Measurements from ENCODE around the gene RFWD3.

Gene RFWD3

DNA sequence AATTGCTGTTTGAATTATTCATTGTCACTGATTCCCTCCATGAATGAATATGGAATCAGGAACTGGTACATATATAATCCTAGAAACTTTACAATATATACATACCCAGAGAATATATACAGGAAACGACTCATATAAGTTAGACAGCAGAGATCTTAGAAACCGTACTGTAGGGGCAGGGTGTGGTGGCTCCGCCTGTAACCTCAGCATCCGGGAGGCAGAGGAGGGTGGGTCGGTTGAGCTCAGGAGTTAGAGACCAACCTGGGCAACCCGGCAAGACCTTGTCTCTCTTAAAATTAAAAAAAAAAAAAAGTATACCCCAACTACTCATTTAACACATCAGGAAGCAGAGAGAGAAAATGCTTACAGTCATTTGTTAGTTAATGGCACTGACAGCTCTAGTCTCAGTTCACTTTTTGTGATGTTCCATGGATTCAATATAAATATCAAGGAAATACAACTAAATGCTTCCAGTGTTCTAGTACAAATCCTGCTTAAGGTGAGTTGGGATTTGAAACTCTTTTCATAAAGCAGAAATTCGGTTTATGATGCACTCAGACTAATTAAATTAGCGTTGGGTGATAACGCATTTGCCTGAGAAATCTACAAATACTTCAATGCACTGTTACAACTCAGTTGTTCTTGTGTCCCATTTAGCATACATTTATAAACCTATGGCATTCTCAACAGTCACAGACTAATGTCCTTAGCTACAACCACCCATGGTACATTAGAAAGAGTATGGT, 65.4 kb downstream of the RFWD3 start:
- Histone ChIP-seq H3K9me3 (no peaks in the 10 kb centered on the region), H3K27me3 (no peaks in the 10 kb centered on the region), H3K4me1 (peaks cover 7% of the 10 kb centered on the region), H3K4me3 (ENCODE audit: low read depth, low read length) (no peak overlapping the region), H3K36me3 (peaks cover 2% of the 10 kb centered on the region; the same call in 1 of the 2 replicates)
- no peak for TF ChIP-seq CTCF (IDR thresholded peaks at IDR 0.05; ENCODE audit: low read depth, low read length)
- DNase-seq = no peak

DNA sequence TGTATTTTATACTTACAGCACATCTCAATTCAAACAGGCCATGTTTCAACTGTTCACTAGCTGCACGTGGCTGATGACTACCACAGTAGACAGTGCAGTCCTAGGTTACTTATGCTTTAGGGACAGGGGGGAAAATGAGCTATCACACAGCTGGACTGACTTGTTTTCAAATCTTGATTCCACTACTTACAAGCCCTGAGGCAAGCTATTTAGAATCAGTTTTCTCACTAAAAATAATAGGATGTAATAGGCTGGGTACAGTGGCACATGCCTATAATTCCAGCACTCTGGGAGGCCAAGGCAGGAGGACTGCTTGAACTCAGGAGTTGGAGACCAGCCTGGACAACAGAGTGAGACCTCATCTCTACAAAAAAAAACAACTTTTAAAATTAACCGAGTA, 70.1 kb downstream of the RFWD3 start:
- Histone ChIP-seq H3K36me3 (peaks cover 8% of the 10 kb centered on the region; the same call in 1 of the 2 replicates), H3K4me1 (peaks cover 4% of the 10 kb centered on the region), H3K9me3 (no peaks in the 10 kb centered on the region), H3K4me3 (ENCODE audit: low read depth, low read length) (no peak overlapping the region), H3K27me3 (no peaks in the 10 kb centered on the region)
- DNase-seq = no peak
- TF ChIP-seq CTCF (IDR thresholded peaks at IDR 0.05; ENCODE audit: low read depth, low read length) = no peak

- H3K4me1 ChIP-seq = no peaks in the 10 kb centered on the region
Observed at GRCh38 chr16:74592847-74593246, 73.8 kb downstream of the RFWD3 start.

GRCh38 chr16:74591876-74592650, 74.6 kb downstream of the RFWD3 start:
- H3K36me3 ChIP-seq = peaks cover 8% of the 10 kb centered on the region; the same call in 1 of the 2 replicates

More at GRCh38 chr16:74592847-74593246, 73.8 kb downstream of the RFWD3 start:
- DNase-seq = no peak
- TF ChIP-seq CTCF (IDR thresholded peaks at IDR 0.05; ENCODE audit: low read depth, low read length) = no peak
- Histone ChIP-seq H3K36me3 (peaks cover 8% of the 10 kb centered on the region; the same call in 1 of the 2 replicates), H3K27me3 (no peaks in the 10 kb centered on the region), H3K9me3 (no peaks in the 10 kb centered on the region), H3K4me3 (ENCODE audit: low read depth, low read length) (no peak overlapping the region)

GRCh38 chr16:74586948-74587347, 79.7 kb downstream of the RFWD3 start:
- H3K9me3 ChIP-seq = no peaks in the 10 kb centered on the region
- no peak overlapping the region for H3K4me3 ChIP-seq (ENCODE audit: low read depth, low read length)
- no peak for DNase-seq
- no peak for TF ChIP-seq CTCF (IDR thresholded peaks at IDR 0.05; ENCODE audit: low read depth, low read length)
- H3K27me3 ChIP-seq = no peaks in the 10 kb centered on the region
- H3K36me3 ChIP-seq = no peaks in the 10 kb centered on the region
- H3K4me1 ChIP-seq = no peaks in the 10 kb centered on the region

More at GRCh38 chr16:74591876-74592650, 74.6 kb downstream of the RFWD3 start:
- no peak for DNase-seq
- TF ChIP-seq CTCF (IDR thresholded peaks at IDR 0.05; ENCODE audit: low read depth, low read length) = no peak
- Histone ChIP-seq H3K4me3 (ENCODE audit: low read depth, low read length) (no peak overlapping the region), H3K27me3 (no peaks in the 10 kb centered on the region), H3K4me1 (no peaks in the 10 kb centered on the region), H3K9me3 (no peaks in the 10 kb centered on the region)
